NCI-H345 (cell line): Measurements from ENCODE around the gene CPN1.

Experiments used
- DNase-seq: peaks from one replicate; lab custom pipeline; 2025; lab: John Stamatoyannopoulos, UW

The CPN1 gene

GRCh38 chr10:100076750-100077149 is 4.9 kb downstream of the CPN1 start:
- no peak for DNase-seq

- no peak for DNase-seq
These were observed 6.0 kb downstream of the CPN1 start for GRCh38 chr10:100075426-100076220.

GRCh38 chr10:100072514-100072913 is 9.2 kb downstream of the CPN1 start:
- DNase-seq = no peak

- DNase-seq = no peak
These were observed 10.1 kb downstream of the CPN1 start for GRCh38 chr10:100071529-100071928.

- no peak for DNase-seq
These were observed 14.2 kb downstream of the CPN1 start for GRCh38 chr10:100067466-100067865.

- DNase-seq = no peak
These were observed 16.5 kb downstream of the CPN1 start for GRCh38 chr10:100065084-100065660.

- DNase-seq = no peak
These were observed 20.3 kb downstream of the CPN1 start for GRCh38 chr10:100061401-100061800.

- no peak for DNase-seq
These were observed 23.7 kb downstream of the CPN1 start for GRCh38 chr10:100057948-100058347.

GRCh38 chr10:100053686-100054460 is 27.8 kb downstream of the CPN1 start:
- DNase-seq = no peak

GRCh38 chr10:100046021-100046486 is 35.6 kb downstream of the CPN1 start:
- DNase-seq = peak; percentile 62

- no peak for DNase-seq
These were observed 36.1 kb downstream of the CPN1 start for GRCh38 chr10:100045592-100045991.

GRCh38 chr10:100043796-100044195 is 37.9 kb downstream of the CPN1 start:
- no peak for DNase-seq

GRCh38 chr10:100043344-100043743 is 38.3 kb downstream of the CPN1 start:
- DNase-seq = no peak

- DNase-seq = no peak
These were observed 40.2 kb downstream of the CPN1 start for GRCh38 chr10:100041306-100042002.

GRCh38 chr10:100038561-100039071 is 43.1 kb downstream of the CPN1 start:
- no peak for DNase-seq

GRCh38 chr10:100037758-100038315 is 43.8 kb downstream of the CPN1 start:
- DNase-seq = no peak

- no peak for DNase-seq
These were observed 44.8 kb downstream of the CPN1 start for GRCh38 chr10:100036850-100037249.

GRCh38 chr10:100033766-100034418 is 47.8 kb downstream of the CPN1 start:
- DNase-seq = no peak

GRCh38 chr10:100027416-100027815 is 54.3 kb downstream of the CPN1 start:
- DNase-seq = no peak

- DNase-seq = peak; percentile 78
These were observed 56.1 kb downstream of the CPN1 start for GRCh38 chr10:100025576-100025975.

GRCh38 chr10:100024748-100025147 is 56.9 kb downstream of the CPN1 start:
- peak; percentile 5 for DNase-seq
